PC-3 (cell line): Measurements from ENCODE around the gene MIAT.

Experiments used
- CTCF ChIP-seq: fragments of 300-600 bp; sonication (generic); conservative IDR thresholded peaks from 2 replicates; pipeline ENCODE4 v1.5.1; 2017; ENCODE audit warnings: antibody characterized with exemption, low read depth, mild to moderate bottlenecking, low read length
- EZH2 ChIP-seq: fragments of 300-600 bp; sonication (generic); IDR thresholded peaks from one replicate; pipeline ENCODE4 v1.6.1; 2017; ENCODE audit warnings: antibody characterized with exemption, mild to moderate bottlenecking, low read length; ENCODE audit not compliant: unreplicated experiment
- EZH2phosphoT487 ChIP-seq: fragments of 300-600 bp; sonication (generic); IDR thresholded peaks from 2 replicates; pipeline ENCODE4 v1.6.1; 2018; ENCODE audit warnings: mild to moderate bottlenecking, antibody characterized with exemption, low read length, borderline replicate concordance

GRCh38 chr22:26619510-26619909 is 37.9 kb upstream of the MIAT start:
- no peak for TF ChIP-seq CTCF
- no peak for TF ChIP-seq EZH2
- no peak for TF ChIP-seq EZH2phosphoT487
